Esophagus muscularis mucosa (tissue), 4 donors: Measurements from ENCODE around the gene FAM118B. TPM values are rescaled to one million over a fixed set of nuclear protein-coding genes. Genes with fewer than 3 reads are reported as not detected.

Experiments
- DNase-seq: peaks from one replicate; pipeline ENCODE4 v3.0.0-alpha.2; 2017; ENCODE audit errors: extremely low spot score
- H3K27ac ChIP-seq, 4 donors: fragments of 200-600 bp; sonication (generic); replicated peaks in 1 of 4; 1 replicate in 3 of 4; 2 replicates in 1 of 4; pipeline ENCODE4 v1.5.1; 2016 to 2019; ENCODE audit warnings: mild to moderate bottlenecking in 1 of 4
- H3K27me3 ChIP-seq, 4 donors: fragments of 200-600 bp; sonication (generic); one replicate each; pipeline versions ENCODE4 v1.5.1 to v1.6.0; 2016 to 2019
- H3K36me3 ChIP-seq, 4 donors: fragments of 200-600 bp; sonication (generic); one replicate each; pipeline ENCODE4 v1.5.1; 2016 to 2019
- H3K4me1 ChIP-seq, 4 donors: fragments of 200-600 bp; sonication (generic); one replicate each; pipeline ENCODE4 v1.5.1; 2016 to 2019
- H3K4me3 ChIP-seq, 4 donors: fragments of 200-600 bp; sonication (generic); 1 replicate in 2 of 4; 2 replicates in 2 of 4; pipeline ENCODE4 v1.5.1; 2016 to 2019; ENCODE audit warnings: mild to moderate bottlenecking in 4 of 4, moderate library complexity in 1 of 4
- H3K9me3 ChIP-seq, 4 donors: fragments of 200-600 bp; sonication (generic); 1 replicate in 3 of 4; 2 replicates in 1 of 4; pipeline ENCODE4 v1.5.1; 2016 to 2019
- CTCF ChIP-seq, 3 experiments: fragments of 200-600 bp in 2 of 3; fragments of 450-650 bp in 1 of 3; sonication (generic) in 2 of 3; IDR thresholded peaks; one replicate each; pipeline ENCODE4 v1.5.1; 2017 to 2019; ENCODE audit warnings: antibody characterized with exemption in 3 of 3, mild to moderate bottlenecking in 2 of 3, moderate library complexity in 1 of 3
- EP300 ChIP-seq: sonication (generic); formaldehyde crosslinking; IDR thresholded peaks from one replicate; pipeline ENCODE4 v1.6.1; 2017; ENCODE audit warnings: antibody characterized with exemption
- POLR2A ChIP-seq: fragments of 450-650 bp; IDR thresholded peaks from one replicate; pipeline ENCODE4 v1.6.1; 2017; ENCODE audit warnings: antibody characterized with exemption, moderate library complexity, mild to moderate bottlenecking, low read depth
- POLR2AphosphoS5 ChIP-seq, 2 donors: sonication (generic); formaldehyde crosslinking; IDR thresholded peaks; one replicate each; pipeline ENCODE4 v1.6.1; 2017; ENCODE audit warnings: antibody characterized with exemption in 2 of 2
- WGBS: methylation state at CpG from one replicate; pipeline ENCODE4 v1.1.5; 2018; 5-methylcytosine and 5-hydroxymethylcytosine counted together
- intact Hi-C: fragments of 100-400 bp; cut with DNase I; formaldehyde crosslinking; loops from one replicate; pipeline ENCODE4 v1.15.1; 2023
- total RNA-seq, 4 donors: library from RNA; depleted of rRNA; stranded (reverse); fragments of >200 nt; gene quantifications; one replicate each; pipeline versions ENCODE4 v1.1.0 to v1.2.1, GENCODE V29; 2016

The FAM118B gene
- total RNA-seq, 4 donors from 2014 or later = 14.1 to 22.8 (median 17.9) TPM

DNA sequence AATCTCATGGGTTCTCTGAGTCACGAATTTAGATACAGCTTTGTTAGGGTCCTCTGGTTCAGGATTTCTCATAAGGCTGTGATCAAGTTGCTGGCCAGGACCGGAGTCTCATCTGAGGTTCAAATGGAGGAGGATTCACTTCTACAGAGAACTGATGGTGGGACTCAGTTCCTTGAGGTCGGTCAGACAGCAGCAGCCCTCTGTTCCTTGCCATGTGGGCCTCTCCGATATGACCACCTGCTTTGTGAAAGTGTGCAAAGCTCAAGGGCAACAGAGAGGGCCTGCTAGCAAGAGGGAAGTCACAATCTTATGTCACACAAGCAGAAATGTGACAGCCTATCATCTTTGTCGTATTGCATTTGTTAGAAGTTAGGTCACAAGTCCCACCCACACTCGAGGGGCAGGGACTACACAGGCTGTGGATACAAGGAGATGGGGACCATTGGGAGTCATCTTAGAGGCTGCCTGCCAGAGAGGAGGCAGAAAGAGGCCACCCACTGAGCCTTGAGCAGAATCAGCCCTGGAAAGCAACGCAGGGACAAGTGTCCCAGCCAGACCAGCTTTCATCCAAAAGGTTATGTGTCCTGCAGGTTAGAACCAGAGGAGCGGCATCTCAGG, 34.6 kb upstream of the FAM118B start:
- WGBS = 87% methylated on average over 8 of the region's 8 CpGs
- TF ChIP-seq CTCF (IDR thresholded peaks at IDR 0.05) (no peak), POLR2A (no peak), EP300 (no peak), POLR2AphosphoS5 (IDR thresholded peaks at IDR 0.05) (no peak)
- DNase-seq = no peak
- peaks cover 0 to 6% (median 0%) of the 10 kb centered on the region in 4 donors for H3K9me3 ChIP-seq
- intact Hi-C loops = no loop called here
- H3K27me3 ChIP-seq = no peaks in the 10 kb centered on the region
- H3K4me1 ChIP-seq = peaks cover 0 to 8% (median 3%) of the 10 kb centered on the region in 4 donors
- no peak overlapping the region for H3K27ac ChIP-seq
- no peak overlapping the region for H3K4me3 ChIP-seq
- H3K36me3 ChIP-seq = no peaks in the 10 kb centered on the region

DNA sequence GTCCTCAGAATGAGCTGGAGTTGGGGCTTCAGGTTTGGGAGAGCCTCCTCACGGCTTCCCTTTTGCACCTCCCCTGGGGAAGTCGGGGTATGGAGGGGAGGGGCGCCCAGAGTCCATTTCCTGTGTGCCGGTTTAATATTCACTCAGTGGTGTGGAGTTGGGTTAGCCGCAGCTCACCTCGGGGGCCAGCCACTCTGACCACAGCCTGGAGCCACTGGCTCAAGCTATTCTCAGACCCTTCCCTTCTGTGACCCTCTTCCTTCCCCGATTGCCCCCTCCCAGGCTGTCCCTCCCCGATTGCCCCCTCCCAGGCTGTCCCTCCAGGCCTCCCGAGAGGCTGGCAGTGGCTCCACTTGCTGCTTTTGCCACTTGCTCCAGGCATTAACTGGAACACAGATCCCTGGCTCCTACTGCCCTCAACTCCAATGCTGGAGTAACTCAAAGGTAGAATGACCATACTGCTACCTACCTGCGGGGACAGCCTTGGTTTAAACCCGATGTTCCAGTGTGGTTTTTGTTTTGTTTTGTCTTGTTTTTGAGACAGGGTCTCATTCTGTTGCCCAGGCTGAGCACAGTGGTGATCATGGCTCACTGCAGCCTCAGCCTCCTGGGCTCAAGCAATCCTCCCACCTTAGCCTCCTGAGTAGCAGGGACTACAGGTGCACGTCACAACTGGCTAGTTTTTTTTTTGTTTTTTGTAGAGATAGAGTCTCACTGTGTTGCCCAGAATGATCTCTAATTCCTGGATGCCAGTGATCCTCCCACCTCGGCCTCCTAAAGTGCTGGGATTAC, 29.4 kb upstream of the FAM118B start:
- intact Hi-C loops = no loop called here
- Histone ChIP-seq H3K27ac (no peak overlapping the region), H3K9me3 (peaks cover 0 to 6% (median 0%) of the 10 kb centered on the region in 4 donors), H3K27me3 (no peaks in the 10 kb centered on the region), H3K4me3 (no peak overlapping the region), H3K4me1 (peaks cover 0 to 11% (median 2%) of the 10 kb centered on the region in 4 donors), H3K36me3 (peaks cover 0 to 5% (median 2%) of the 10 kb centered on the region in 4 donors)
- no peak for DNase-seq
- TF ChIP-seq POLR2A (no peak), POLR2AphosphoS5 (IDR thresholded peaks at IDR 0.05) (no peak), EP300 (no peak), CTCF (IDR thresholded peaks at IDR 0.05) (no peak)
- 90% methylated on average over 12 of the region's 13 CpGs for WGBS

DNA sequence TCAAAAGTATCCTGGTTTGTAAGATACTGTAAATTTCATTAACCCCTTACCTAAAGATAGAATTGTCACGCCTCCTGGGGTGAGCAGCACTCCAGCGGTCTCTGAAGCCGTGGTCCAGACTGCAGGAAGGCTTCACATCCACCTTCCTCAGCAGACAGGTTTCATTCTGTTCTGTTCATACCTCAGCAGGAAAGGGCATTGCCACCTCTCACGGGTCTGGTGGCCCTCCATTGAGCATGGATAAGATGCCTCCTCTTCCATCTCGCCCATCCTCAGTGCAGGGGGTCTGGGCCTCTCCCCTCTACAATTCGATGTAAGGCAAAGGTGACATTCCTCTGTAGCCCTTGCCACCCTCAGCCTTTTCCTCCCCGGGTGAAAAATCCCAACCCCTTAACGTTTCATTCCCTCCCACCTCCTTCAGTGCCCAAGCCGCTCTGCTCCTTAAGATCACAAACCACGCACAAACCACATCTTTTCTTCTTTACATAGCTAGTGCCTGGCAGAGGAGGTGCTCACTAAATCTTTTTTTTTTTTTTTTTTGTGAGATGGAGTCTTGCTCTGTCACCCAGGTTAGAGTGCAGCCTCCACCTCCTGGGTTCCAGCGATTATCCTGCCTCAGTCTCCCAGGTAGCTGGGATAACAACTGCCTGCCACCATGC, 28.7 kb upstream of the FAM118B start:
- intact Hi-C loops = no loop called here
- 88% methylated on average over 11 of the region's 11 CpGs for WGBS
- DNase-seq = no peak

More for the DNA sequence above, 28.7 kb upstream of the FAM118B start:
- no peaks in the 10 kb centered on the region for H3K27me3 ChIP-seq
- peaks cover 0 to 5% (median 4%) of the 10 kb centered on the region in 4 donors for H3K36me3 ChIP-seq
- peaks cover 0 to 6% (median 0%) of the 10 kb centered on the region in 4 donors for H3K9me3 ChIP-seq
- H3K27ac ChIP-seq = no peak overlapping the region
- TF ChIP-seq CTCF (IDR thresholded peaks at IDR 0.05) (no peak), POLR2AphosphoS5 (IDR thresholded peaks at IDR 0.05) (no peak), EP300 (no peak), POLR2A (no peak)
- H3K4me1 ChIP-seq = peaks cover 0 to 14% (median 2%) of the 10 kb centered on the region in 4 donors
- no peak overlapping the region for H3K4me3 ChIP-seq
